Activated CD4-positive, alpha-beta memory T cell treated with anti-CD3 and anti-CD28 coated beads, Interleukin-2, amount 10 ng/mL, durations not matched to agents 7 days and 5 days (primary cell): ENCODE data around the gene TASOR. TPM values are rescaled to one million over a fixed set of nuclear protein-coding genes. Genes with fewer than 3 reads are reported as not detected.

Source experiments
- CTCF ChIA-PET: fragments of 350-600 bp; sonication (Branson Sonifier 250); formaldehyde crosslinking; loops from one replicate; lab custom pipeline; 2021; ENCODE audit warnings: antibody characterized with exemption, inconsistent platforms; lab: Charles Lee
- POLR2A ChIA-PET: fragments of 350-600 bp; sonication (Branson Sonifier 250); formaldehyde crosslinking; loops from one replicate; lab custom pipeline; 2021; ENCODE audit warnings: antibody characterized with exemption; lab: Charles Lee
- DNase-seq: peaks from one replicate; pipeline ENCODE4 v3.0.0-alpha.2; 2020
- H3K27ac Mint-ChIP-seq: one replicate; pipeline ENCODE4 v1.8.0; 2021; ENCODE audit warnings: mild to moderate bottlenecking, mixed read lengths
- H3K27me3 Mint-ChIP-seq: one replicate; pipeline ENCODE4 v1.8.0; 2021; ENCODE audit warnings: mixed read lengths
- H3K36me3 Mint-ChIP-seq: one replicate; pipeline ENCODE4 v1.8.0; 2021; ENCODE audit warnings: low read depth, mixed read lengths
- H3K4me1 Mint-ChIP-seq: one replicate; pipeline ENCODE4 v1.8.0; 2021; ENCODE audit warnings: mixed read lengths
- H3K4me3 Mint-ChIP-seq: one replicate; pipeline ENCODE4 v1.8.0; 2021; ENCODE audit warnings: mild to moderate bottlenecking, mixed read lengths
- H3K9me3 Mint-ChIP-seq: one replicate; pipeline ENCODE4 v1.8.0; 2021; ENCODE audit warnings: mixed read lengths
- total RNA-seq, 2 experiments: library from RNA; stranded (reverse); gene quantifications; one replicate each; pipeline ENCODE4 v1.2.3, GENCODE V29; 2021

TASOR gene
- total RNA-seq, 2 experiments from 2014 or later: 71.6 to 75.6 TPM

GRCh38 chr3:56681984-56682461 is 1.0 kb downstream of the TASOR start:
- ChIA-PET POLR2A (interaction anchor here (0.6 to 2.6 kb wide), 25 partner anchors 9 to 546 kb away, joined by 3 to 80 read pairs (median 7); partner anchors contain the start of genes ARHGEF3 and CCDC66), CTCF (interaction anchor here (0.6 to 2.0 kb wide), 7 partner anchors 9 to 314 kb away, joined by 3 to 16 read pairs (median 6); no protein-coding TSS in a partner anchor)
- Mint-ChIP-seq H3K27ac (peak overlapping the region; percentile 97), H3K4me3 (peak overlapping the region; percentile 98), H3K4me1 (peaks cover 56% of the 10 kb centered on the region), H3K27me3 (no peaks in the 10 kb centered on the region), H3K9me3 (peaks cover 7% of the 10 kb centered on the region), H3K36me3 (peaks cover 54% of the 10 kb centered on the region)
- no peak for DNase-seq

- CTCF ChIA-PET: no interaction called here
- peaks cover 7% of the 10 kb centered on the region for H3K9me3 Mint-ChIP-seq
- H3K27ac Mint-ChIP-seq: no peak overlapping the region
- H3K36me3 Mint-ChIP-seq: peaks cover 67% of the 10 kb centered on the region
- no peak overlapping the region for H3K4me3 Mint-ChIP-seq
- no peak for DNase-seq
- H3K4me1 Mint-ChIP-seq: peaks cover 58% of the 10 kb centered on the region
- POLR2A ChIA-PET: interaction anchor here (2.0 kb wide), 1 partner anchor 123 kb away, joined by 6 read pairs; the partner anchor contains the start of gene CCDC66
- H3K27me3 Mint-ChIP-seq: no peaks in the 10 kb centered on the region
These were observed 2.9 kb downstream of the TASOR start for GRCh38 chr3:56680054-56680580.

DNA sequence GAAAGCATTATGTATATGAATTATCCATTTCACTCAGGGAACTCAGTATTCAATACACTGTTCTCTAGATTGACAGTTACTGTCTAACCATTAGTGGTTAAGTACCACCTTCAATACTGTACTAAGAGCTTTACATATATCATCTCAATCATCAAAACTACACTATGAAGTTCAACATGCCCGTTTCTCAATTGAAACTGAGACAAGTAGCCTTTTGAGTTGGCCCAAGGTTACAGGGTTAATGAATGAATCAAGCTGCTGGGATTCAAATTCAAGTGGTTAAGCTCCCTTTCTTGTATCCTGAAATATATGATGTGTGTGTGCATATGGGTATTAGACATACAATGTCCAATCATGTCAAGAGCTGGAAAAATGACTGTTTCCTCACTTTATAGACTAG is 5.8 kb downstream of the TASOR start:
- no peak overlapping the region for H3K4me3 Mint-ChIP-seq
- H3K36me3 Mint-ChIP-seq: peaks cover 62% of the 10 kb centered on the region
- no peak for DNase-seq
- no peaks in the 10 kb centered on the region for H3K27me3 Mint-ChIP-seq
- CTCF ChIA-PET: interaction anchor here (1.0 to 1.2 kb wide), 2 partner anchors 12 to 419 kb away, joined by 3 read pairs; no protein-coding TSS in a partner anchor
- no peaks in the 10 kb centered on the region for H3K9me3 Mint-ChIP-seq
- peaks cover 48% of the 10 kb centered on the region for H3K4me1 Mint-ChIP-seq
- H3K27ac Mint-ChIP-seq: no peak overlapping the region
- POLR2A ChIA-PET: interaction anchor here (0.8 to 1.2 kb wide), 3 partner anchors 8 to 52 kb away, joined by 3 to 4 read pairs (median 3); no protein-coding TSS in a partner anchor

DNA sequence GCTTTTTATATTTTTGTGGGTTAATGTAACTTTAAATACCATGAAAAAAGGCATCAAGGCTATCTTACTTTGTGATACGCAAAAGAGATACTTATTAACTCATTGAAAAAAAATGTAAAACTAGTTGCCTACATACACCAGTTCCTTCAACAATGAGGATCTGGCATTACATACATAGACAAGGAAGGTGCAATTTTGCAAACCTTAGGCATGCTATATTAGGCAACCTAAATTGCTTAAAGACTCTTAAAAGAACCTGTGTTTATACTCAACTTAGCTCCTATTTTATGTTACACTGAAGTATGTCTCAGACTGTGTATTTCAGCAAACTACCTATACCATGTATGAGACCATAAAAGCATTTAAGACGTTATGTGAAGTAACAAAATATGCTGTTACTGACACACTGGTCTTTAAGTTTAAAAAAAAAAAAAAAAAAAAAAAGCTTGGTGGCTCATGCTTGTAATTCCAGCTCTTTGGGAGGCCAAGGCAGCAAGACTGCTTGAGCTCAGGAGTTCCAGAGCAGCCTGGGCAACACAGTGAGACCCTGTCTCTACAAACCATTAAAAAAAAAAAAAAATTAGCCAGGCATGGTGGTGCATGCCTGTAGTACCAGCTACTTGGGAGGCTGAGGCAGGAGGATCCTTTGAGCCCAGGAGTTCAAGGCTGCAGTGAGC is 9.1 kb downstream of the TASOR start:
- Mint-ChIP-seq H3K36me3 (peaks cover 66% of the 10 kb centered on the region), H3K4me3 (no peak overlapping the region), H3K27ac (no peak overlapping the region), H3K27me3 (no peaks in the 10 kb centered on the region), H3K9me3 (peaks cover 3% of the 10 kb centered on the region), H3K4me1 (peaks cover 17% of the 10 kb centered on the region)
- POLR2A ChIA-PET: interaction anchor here (0.9 to 3.7 kb wide), 5 partner anchors 9 to 127 kb away, joined by 3 to 30 read pairs (median 3); partner anchors contain the start of genes CCDC66 and TASOR
- CTCF ChIA-PET: interaction anchor here (0.6 to 3.0 kb wide), 10 partner anchors 9 to 1503 kb away, joined by 3 to 16 read pairs (median 4); partner anchors contain the start of genes CCDC66 and TASOR
- DNase-seq: no peak

- H3K27ac Mint-ChIP-seq: peak overlapping the region; percentile 55
- H3K9me3 Mint-ChIP-seq: peaks cover 3% of the 10 kb centered on the region
- no peak for DNase-seq
- H3K36me3 Mint-ChIP-seq: peaks cover 73% of the 10 kb centered on the region
- no peak overlapping the region for H3K4me3 Mint-ChIP-seq
- ChIA-PET POLR2A (interaction anchor here (1.2 to 1.9 kb wide), 2 partner anchors 15 to 111 kb away, joined by 3 to 11 read pairs; partner anchors contain the start of genes CCDC66 and TASOR), CTCF (no interaction called here)
- H3K27me3 Mint-ChIP-seq: no peaks in the 10 kb centered on the region
- H3K4me1 Mint-ChIP-seq: peaks cover 16% of the 10 kb centered on the region
These were observed 15.0 kb downstream of the TASOR start for GRCh38 chr3:56667973-56668579.

DNA sequence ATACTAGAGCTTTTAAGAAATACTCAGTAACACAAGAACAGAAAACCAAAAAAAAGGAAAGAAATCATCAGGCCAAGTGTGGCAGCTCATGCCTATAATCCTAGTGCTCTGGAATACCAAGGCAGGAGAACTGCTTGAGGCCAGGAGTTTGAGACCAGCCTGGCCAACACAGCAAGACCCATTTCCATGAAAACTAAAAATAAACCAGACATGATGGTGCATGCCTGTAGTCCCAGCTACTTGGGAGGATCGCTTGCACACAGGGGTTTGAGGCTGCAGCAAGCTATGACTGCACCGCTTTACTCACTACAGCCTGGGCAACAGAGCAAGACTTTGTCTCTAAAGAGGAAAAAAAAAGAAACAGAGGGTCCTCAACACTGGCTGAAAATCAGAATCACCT is 18.2 kb downstream of the TASOR start:
- no peak overlapping the region for H3K27ac Mint-ChIP-seq
- H3K36me3 Mint-ChIP-seq: peaks cover 69% of the 10 kb centered on the region
- no peaks in the 10 kb centered on the region for H3K9me3 Mint-ChIP-seq
- H3K4me1 Mint-ChIP-seq: peaks cover 18% of the 10 kb centered on the region
- H3K4me3 Mint-ChIP-seq: no peak overlapping the region
- DNase-seq: no peak
- ChIA-PET POLR2A (interaction anchor here (0.7 to 2.3 kb wide), 3 partner anchors 12 to 18 kb away, joined by 3 to 5 read pairs (median 3); partner anchors contain the start of gene TASOR), CTCF (interaction anchor here (1.0 kb wide), 1 partner anchor 13 kb away, joined by 3 read pairs; no protein-coding TSS in a partner anchor)
- no peaks in the 10 kb centered on the region for H3K27me3 Mint-ChIP-seq

DNA sequence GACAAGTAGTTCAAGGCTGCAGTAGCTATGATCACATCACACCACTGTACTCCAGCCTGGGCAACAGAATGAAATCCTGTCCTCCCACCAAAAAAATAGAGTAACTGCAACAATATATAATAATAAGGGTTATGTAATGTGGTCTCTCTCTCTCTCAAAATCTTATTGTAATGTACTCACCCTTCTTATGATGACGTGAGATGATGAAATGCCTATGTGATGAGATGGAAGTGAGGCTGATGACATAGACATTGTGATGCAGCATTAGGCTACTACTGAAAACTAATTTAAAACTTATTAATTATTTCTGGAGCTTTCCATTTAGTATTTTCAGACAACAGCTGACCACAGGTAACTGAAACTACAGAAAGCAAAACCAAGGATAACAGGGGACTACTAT is 27.4 kb downstream of the TASOR start:
- Mint-ChIP-seq H3K4me3 (no peak overlapping the region), H3K27me3 (no peaks in the 10 kb centered on the region), H3K27ac (no peak overlapping the region), H3K4me1 (peaks cover 23% of the 10 kb centered on the region), H3K36me3 (peaks cover 80% of the 10 kb centered on the region), H3K9me3 (no peaks in the 10 kb centered on the region)
- POLR2A ChIA-PET: no interaction called here
- CTCF ChIA-PET: interaction anchor here (1.3 kb wide), 1 partner anchor 144 kb away, joined by 4 read pairs; no protein-coding TSS in a partner anchor
- DNase-seq: no peak

DNA sequence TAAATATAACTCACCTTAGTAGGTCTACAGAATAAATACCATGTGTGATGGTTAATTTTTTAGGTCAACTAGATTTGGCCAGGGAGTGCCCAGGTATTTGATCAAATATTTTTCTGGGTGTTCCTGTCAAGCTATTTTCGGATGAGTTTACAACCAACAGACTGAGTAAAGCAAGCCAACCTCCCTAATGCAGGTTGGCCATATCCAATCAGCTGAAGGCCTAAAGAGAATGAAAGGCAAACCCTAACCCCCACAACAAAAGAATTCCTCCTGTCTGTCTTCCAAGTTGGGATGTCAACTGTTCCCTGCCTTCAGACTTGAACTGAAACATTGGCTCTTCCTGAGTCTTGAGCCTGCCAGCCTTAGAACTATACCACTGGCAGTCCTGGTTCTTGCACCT is 28.6 kb downstream of the TASOR start:
- peaks cover 20% of the 10 kb centered on the region for H3K4me1 Mint-ChIP-seq
- H3K27me3 Mint-ChIP-seq: no peaks in the 10 kb centered on the region
- peaks cover 81% of the 10 kb centered on the region for H3K36me3 Mint-ChIP-seq
- H3K27ac Mint-ChIP-seq: no peak overlapping the region
- POLR2A ChIA-PET: no interaction called here
- H3K9me3 Mint-ChIP-seq: no peaks in the 10 kb centered on the region
- DNase-seq: no peak
- no peak overlapping the region for H3K4me3 Mint-ChIP-seq
- CTCF ChIA-PET: interaction anchor here (1.3 kb wide), 1 partner anchor 145 kb away, joined by 4 read pairs; no protein-coding TSS in a partner anchor

DNA sequence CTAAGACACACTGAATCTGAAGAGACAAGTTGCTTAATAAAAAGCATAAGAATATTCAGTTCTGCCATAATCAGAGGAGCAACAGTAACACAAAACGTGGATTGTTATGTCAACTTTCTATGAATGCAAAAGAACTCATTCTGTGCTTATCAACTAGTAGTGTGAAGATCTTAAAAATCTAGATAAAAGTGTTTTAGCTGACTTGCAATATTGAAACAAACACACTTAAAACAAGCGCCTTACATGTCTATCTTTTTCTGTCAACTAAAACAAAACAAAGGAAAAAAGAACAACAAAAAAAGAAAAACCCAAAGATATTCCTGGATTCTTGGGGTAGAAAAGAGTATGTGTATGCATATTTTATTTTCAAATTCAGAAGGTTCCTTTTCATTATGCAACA is 37.7 kb downstream of the TASOR start:
- CTCF ChIA-PET: no interaction called here
- Mint-ChIP-seq H3K27me3 (no peaks in the 10 kb centered on the region), H3K4me1 (no peaks in the 10 kb centered on the region), H3K36me3 (peaks cover 63% of the 10 kb centered on the region), H3K4me3 (no peak overlapping the region), H3K9me3 (no peaks in the 10 kb centered on the region), H3K27ac (no peak overlapping the region)
- DNase-seq: no peak
- POLR2A ChIA-PET: no interaction called here

- Mint-ChIP-seq H3K9me3 (no peaks in the 10 kb centered on the region), H3K36me3 (peaks cover 49% of the 10 kb centered on the region), H3K4me3 (no peak overlapping the region), H3K27me3 (no peaks in the 10 kb centered on the region), H3K4me1 (no peaks in the 10 kb centered on the region), H3K27ac (no peak overlapping the region)
- DNase-seq: no peak
- ChIA-PET CTCF (no interaction called here), POLR2A (interaction anchor here (0.8 to 2.0 kb wide), 2 partner anchors 10 to 13 kb away, joined by 3 to 9 read pairs; no protein-coding TSS in a partner anchor)
These were observed 49.2 kb downstream of the TASOR start for GRCh38 chr3:56633602-56634535.
